Left lung (tissue), 10 donors: ENCODE results near the gene TLE2. TPM values are rescaled to one million over a fixed set of nuclear protein-coding genes. Genes with fewer than 3 reads are reported as not detected.

Source experiments
- ATAC-seq: fragments of 200-7000 bp; cut with Tn5 transposase; one replicate; pipeline ENCODE4 v1.9.1; 2020; ENCODE audit warnings: moderate library complexity
- DNase-seq, 4 donors: peaks; one replicate each; pipeline ENCODE4 v3.0.0-alpha.2; 2013 to 2020
- H3K27ac ChIP-seq, 2 donors: fragments of 200-600 bp; sonication (generic) in 1 of 2; one replicate each; pipeline versions ENCODE4 v1.5.0 to v1.8.0; 2020 to 2021
- H3K27me3 ChIP-seq, 2 donors: fragments of 200-600 bp; sonication (generic) in 1 of 2; one replicate each; pipeline versions ENCODE4 v1.5.0 to v1.8.0; 2020 to 2021
- H3K36me3 ChIP-seq, 2 donors: fragments of 200-600 bp; sonication (generic) in 1 of 2; one replicate each; pipeline versions ENCODE4 v1.5.0 to v1.8.0; 2020 to 2021
- H3K4me1 ChIP-seq, 2 donors: fragments of 200-600 bp; one replicate each; pipeline ENCODE4 v1.8.0; 2021
- H3K4me3 ChIP-seq, 2 donors: fragments of 200-600 bp; sonication (generic) in 1 of 2; one replicate each; pipeline versions ENCODE4 v1.5.0 to v1.8.0; 2020 to 2021; ENCODE audit warnings: mild to moderate bottlenecking in 1 of 2
- H3K9me3 ChIP-seq, 2 donors: fragments of 200-600 bp; sonication (generic) in 1 of 2; one replicate each; pipeline versions ENCODE4 v1.5.0 to v1.8.0; 2020 to 2021
- intact Hi-C, 2 donors: fragments of 100-400 bp; cut with DNase I; formaldehyde crosslinking; loops; one replicate each; pipeline versions ENCODE4 v1.11.2 to v1.14.2; 2022
- polyA plus RNA-seq, 6 donors: library from polyadenylated mRNA; unstranded; fragments of 120-200 nt; gene quantifications; one replicate each; pipeline ENCODE4 v1.2.1, GENCODE V29; 2013; ENCODE audit not compliant: insufficient read length in 6 of 6
- total RNA-seq, 2 donors: library from RNA; stranded (reverse); fragmentation: NEBNext Ultra II Directional; extraction: Animal tissue kit (Norgen Biotek cat#: 25700); gene quantifications; one replicate each; pipeline ENCODE4 v1.2.1, GENCODE V29; 2021
- TF ChIP-seq, protein P1 (sequence below), 2 donors: fragments of 200-600 bp; sonication (generic) in 1 of 2; IDR thresholded peaks; one replicate each; pipeline versions ENCODE4 v1.5.0 to v1.8.0; 2021; ENCODE audit warnings: antibody characterized with exemption in 2 of 2
- donor health status: DM: no; HTN: yes; CAD: no.
- donor health status: DM: no; HTN: no; CAD: no.

The TLE2 gene
- total and polyA plus RNA-seq, 8 donors: 35.2 to 244 (median 159) TPM

DNA sequence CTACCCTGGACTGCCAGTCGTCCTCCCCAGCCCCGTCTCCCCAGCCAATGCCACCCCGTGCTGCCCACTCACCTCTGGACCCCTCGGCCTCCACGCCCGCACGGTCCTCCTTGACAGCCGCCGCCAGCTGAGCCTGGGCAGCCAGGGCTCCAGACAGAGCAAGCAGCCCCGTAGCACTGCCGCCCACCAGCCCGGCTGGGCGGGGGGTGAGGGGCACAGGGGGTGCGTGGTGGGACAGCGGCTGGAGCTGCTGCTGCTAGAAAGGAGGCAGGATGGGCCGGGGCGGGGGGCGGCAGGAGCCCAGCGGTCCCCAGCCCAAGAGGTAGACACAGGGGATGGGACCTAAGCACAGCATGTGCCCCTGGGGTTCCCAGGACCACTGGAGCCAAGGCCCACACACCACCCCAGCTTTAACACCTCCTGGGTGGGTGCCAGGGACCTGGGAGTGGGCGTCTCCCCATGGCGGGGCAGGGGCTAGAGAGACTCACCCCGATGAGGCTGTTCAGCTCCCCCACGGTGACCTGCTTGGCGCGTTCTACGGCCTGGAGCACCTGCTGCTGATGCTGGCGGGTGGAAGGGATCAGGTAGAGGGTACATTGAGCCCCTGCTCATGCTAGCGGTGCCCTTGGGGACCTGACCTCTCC, 9.7 kb downstream of the TLE2 start:
- peaks cover 0 to 6% of the 10 kb centered on the region in 2 donors for H3K27me3 ChIP-seq
- no peaks in the 10 kb centered on the region for H3K9me3 ChIP-seq
- ATAC-seq: no peak
- H3K4me3 ChIP-seq: no peak overlapping the region
- no peak for DNase-seq
- H3K36me3 ChIP-seq: peaks cover 0 to 16% of the 10 kb centered on the region in 2 donors
- no peak overlapping the region for H3K27ac ChIP-seq
- intact Hi-C loops: no loop called here
- H3K4me1 ChIP-seq: no peaks in the 10 kb centered on the region
- TF ChIP-seq, protein P1, sequence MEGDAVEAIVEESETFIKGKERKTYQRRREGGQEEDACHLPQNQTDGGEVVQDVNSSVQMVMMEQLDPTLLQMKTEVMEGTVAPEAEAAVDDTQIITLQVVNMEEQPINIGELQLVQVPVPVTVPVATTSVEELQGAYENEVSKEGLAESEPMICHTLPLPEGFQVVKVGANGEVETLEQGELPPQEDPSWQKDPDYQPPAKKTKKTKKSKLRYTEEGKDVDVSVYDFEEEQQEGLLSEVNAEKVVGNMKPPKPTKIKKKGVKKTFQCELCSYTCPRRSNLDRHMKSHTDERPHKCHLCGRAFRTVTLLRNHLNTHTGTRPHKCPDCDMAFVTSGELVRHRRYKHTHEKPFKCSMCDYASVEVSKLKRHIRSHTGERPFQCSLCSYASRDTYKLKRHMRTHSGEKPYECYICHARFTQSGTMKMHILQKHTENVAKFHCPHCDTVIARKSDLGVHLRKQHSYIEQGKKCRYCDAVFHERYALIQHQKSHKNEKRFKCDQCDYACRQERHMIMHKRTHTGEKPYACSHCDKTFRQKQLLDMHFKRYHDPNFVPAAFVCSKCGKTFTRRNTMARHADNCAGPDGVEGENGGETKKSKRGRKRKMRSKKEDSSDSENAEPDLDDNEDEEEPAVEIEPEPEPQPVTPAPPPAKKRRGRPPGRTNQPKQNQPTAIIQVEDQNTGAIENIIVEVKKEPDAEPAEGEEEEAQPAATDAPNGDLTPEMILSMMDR (IDR thresholded peaks at IDR 0.05): no peak

DNA sequence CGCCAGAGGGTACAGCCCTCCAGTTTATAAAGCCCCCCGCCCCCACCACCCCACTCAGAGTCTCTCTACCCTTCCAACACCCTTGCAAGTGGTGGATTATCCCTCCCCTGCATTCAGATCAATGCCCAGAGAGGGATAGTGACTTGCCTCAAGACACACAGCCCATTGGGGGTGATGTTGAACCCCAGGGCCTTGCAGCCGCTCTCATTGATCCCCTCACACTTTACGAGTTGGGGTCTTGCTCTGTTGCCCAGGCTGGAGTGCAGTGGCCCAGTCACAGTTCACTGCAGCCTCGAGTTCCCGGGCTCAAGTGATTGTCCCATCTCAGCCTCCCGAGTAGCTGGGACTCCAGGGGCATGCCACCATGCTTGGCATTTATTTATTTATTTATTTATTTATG, 11.2 kb downstream of the TLE2 start:
- Histone ChIP-seq H3K4me1 (no peaks in the 10 kb centered on the region), H3K27ac (no peak overlapping the region), H3K36me3 (peaks cover 0 to 27% of the 10 kb centered on the region in 2 donors), H3K27me3 (no peaks in the 10 kb centered on the region), H3K4me3 (no peak overlapping the region), H3K9me3 (no peaks in the 10 kb centered on the region)
- no peak for ATAC-seq
- TF ChIP-seq, protein P1 (IDR thresholded peaks at IDR 0.05): no peak
- no peak for DNase-seq
- intact Hi-C loops: no loop called here

GRCh38 chr19:3015126-3016057, 13.7 kb downstream of the TLE2 start:
- DNase-seq: no peak
- H3K4me1 ChIP-seq: no peaks in the 10 kb centered on the region
- ATAC-seq: no peak
- H3K4me3 ChIP-seq: no peak overlapping the region
- H3K27ac ChIP-seq: no peak overlapping the region
- intact Hi-C loops: no loop called here
- TF ChIP-seq, protein P1 (IDR thresholded peaks at IDR 0.05): no peak
- H3K36me3 ChIP-seq: peaks cover 0 to 40% of the 10 kb centered on the region in 2 donors
- no peaks in the 10 kb centered on the region for H3K9me3 ChIP-seq
- H3K27me3 ChIP-seq: no peaks in the 10 kb centered on the region

- no peaks in the 10 kb centered on the region for H3K4me1 ChIP-seq
- DNase-seq (no peak), ATAC-seq (no peak)
- peaks cover 0 to 47% of the 10 kb centered on the region in 2 donors for H3K36me3 ChIP-seq
- no peaks in the 10 kb centered on the region for H3K9me3 ChIP-seq
- no peaks in the 10 kb centered on the region for H3K27me3 ChIP-seq
- H3K27ac ChIP-seq: no peak overlapping the region
- intact Hi-C loops: no loop called here
- TF ChIP-seq, protein P1 (IDR thresholded peaks at IDR 0.05): no peak
- no peak overlapping the region for H3K4me3 ChIP-seq
These were observed 14.9 kb downstream of the TLE2 start for GRCh38 chr19:3014135-3014534.

GRCh38 chr19:3013263-3013725, 15.8 kb downstream of the TLE2 start:
- DNase-seq (no peak), ATAC-seq (no peak)
- no peak overlapping the region for H3K27ac ChIP-seq
- TF ChIP-seq, protein P1 (IDR thresholded peaks at IDR 0.05): no peak
- intact Hi-C loops: no loop called here
- H3K27me3 ChIP-seq: no peaks in the 10 kb centered on the region
- no peaks in the 10 kb centered on the region for H3K9me3 ChIP-seq
- peaks cover 0 to 47% of the 10 kb centered on the region in 2 donors for H3K36me3 ChIP-seq
- H3K4me1 ChIP-seq: no peaks in the 10 kb centered on the region
- H3K4me3 ChIP-seq: no peak overlapping the region
